ENCODE data around the gene DYNC1LI1. TPM values are rescaled to one million over a fixed set of nuclear protein-coding genes. Genes with fewer than 3 reads are reported as not detected.

DYNC1LI1 gene
- total and polyA plus RNA-seq, 9 of the 15 experiments (the other 6 are each of a cell fraction or from before 2014, with no cell fraction given): 21.0 to 85.4 (median 61.3) TPM

DNA sequence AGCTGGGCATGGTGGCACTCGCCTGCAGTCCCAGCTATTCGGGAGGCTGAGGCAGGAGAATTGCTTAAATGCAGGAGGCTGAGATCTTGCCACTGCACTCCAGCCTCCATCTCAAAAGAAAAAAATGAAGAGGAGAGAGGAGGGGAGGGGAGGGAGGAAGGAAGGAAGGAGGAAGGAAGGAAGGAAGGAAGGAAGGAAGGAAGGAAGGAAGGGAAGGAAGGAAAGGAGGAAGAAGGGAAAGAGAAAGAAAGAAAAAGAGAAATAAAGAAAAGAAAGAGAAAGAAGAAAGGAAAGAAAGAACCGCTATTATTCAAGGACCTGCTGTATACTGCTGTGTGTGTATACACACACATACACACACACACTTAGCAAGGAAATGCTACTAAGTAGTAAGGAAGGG lies 35.6 kb upstream of the DYNC1LI1 start:
- ATAC-seq (no peak), DNase-seq (ENCODE audit: extremely low read depth in 1 of 4, low spot score in 3 of 4) (no peak), FAIRE-seq (no peak)
- Histone ChIP-seq H3K4me3 (no peak overlapping the region), H3K36me3 (ENCODE audit: control insufficient read depth, insufficient read depth, low read length) (no peaks in the 10 kb centered on the region), H2AFZ (ENCODE audit: low read depth, low read length) (no peak overlapping the region), H3K9ac (ENCODE audit: insufficient read depth in 1 of 2, low read depth in 2 of 2, low read length in 2 of 2) (no peak overlapping the region), H3K79me2 (ENCODE audit: control insufficient read depth, insufficient read depth, low read length) (no peaks in the 10 kb centered on the region), H4K20me1 (replicated peaks; ENCODE audit: control insufficient read depth, insufficient read depth, low read length) (no peaks in the 10 kb centered on the region), H3K4me2 (ENCODE audit: insufficient read depth, low read length) (no peak overlapping the region), H3K27me3 (ENCODE audit: control insufficient read depth in 2 of 2, insufficient read depth in 2 of 2, low read length in 2 of 2) (peaks cover 30 to 48% of the 10 kb centered on the region in 2 experiments), H3K27ac (ENCODE audit: extremely low read depth, low read depth, low read length) (no peak overlapping the region), H3K9me3 (replicated peaks; ENCODE audit: control insufficient read depth, insufficient read depth, low read depth, low read length) (no peaks in the 10 kb centered on the region), H3K4me1 (replicated peaks in 1 of 2; ENCODE audit: control insufficient read depth in 2 of 2, insufficient read depth in 2 of 2, low read length in 2 of 2) (no peaks in the 10 kb centered on the region), H3K9me1 (ENCODE audit: control insufficient read depth, insufficient read depth, low read length) (no peaks in the 10 kb centered on the region)
- TF ChIP-seq, protein P1, sequence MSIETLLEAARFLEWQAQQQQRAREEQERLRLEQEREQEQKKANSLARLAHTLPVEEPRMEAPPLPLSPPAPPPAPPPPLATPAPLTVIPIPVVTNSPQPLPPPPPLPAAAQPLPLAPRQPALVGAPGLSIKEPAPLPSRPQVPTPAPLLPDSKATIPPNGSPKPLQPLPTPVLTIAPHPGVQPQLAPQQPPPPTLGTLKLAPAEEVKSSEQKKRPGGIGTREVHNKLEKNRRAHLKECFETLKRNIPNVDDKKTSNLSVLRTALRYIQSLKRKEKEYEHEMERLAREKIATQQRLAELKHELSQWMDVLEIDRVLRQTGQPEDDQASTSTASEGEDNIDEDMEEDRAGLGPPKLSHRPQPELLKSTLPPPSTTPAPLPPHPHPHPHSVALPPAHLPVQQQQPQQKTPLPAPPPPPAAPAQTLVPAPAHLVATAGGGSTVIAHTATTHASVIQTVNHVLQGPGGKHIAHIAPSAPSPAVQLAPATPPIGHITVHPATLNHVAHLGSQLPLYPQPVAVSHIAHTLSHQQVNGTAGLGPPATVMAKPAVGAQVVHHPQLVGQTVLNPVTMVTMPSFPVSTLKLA (conservative IDR thresholded peaks at IDR 0.05): no peak
- TF ChIP-seq, protein P2, sequence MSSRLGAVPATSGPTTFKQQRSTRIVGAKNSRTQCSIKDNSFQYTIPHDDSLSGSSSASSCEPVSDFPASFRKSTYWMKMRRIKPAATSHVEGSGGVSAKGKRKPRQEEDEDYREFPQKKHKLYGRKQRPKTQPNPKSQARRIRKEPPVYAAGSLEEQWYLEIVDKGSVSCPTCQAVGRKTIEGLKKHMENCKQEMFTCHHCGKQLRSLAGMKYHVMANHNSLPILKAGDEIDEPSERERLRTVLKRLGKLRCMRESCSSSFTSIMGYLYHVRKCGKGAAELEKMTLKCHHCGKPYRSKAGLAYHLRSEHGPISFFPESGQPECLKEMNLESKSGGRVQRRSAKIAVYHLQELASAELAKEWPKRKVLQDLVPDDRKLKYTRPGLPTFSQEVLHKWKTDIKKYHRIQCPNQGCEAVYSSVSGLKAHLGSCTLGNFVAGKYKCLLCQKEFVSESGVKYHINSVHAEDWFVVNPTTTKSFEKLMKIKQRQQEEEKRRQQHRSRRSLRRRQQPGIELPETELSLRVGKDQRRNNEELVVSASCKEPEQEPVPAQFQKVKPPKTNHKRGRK (tag; IDR thresholded peaks at IDR 0.05): peak; percentile 92
- intact Hi-C loops (cut with micrococcal nuclease) (no loop called here), in situ Hi-C loops (cut with MboI) (no loop called here)
- ChIA-PET CTCF (ENCODE audit: low intra/inter-chr PET ratio) (no interaction called here), POLR2A (interaction anchor here (0.6 to 1.4 kb wide), 3 partner anchors 10 to 752 kb away, joined by 3 to 5 read pairs (median 3); no protein-coding TSS in a partner anchor)
- 3% methylated on average over 3 of the region's 3 CpGs for WGBS (ENCODE audit: insufficient coverage, low coverage, missing lambda C conversion rate)
- no TSS peak for BruUV-seq (replicated peaks)

Data from K562 (cell line).